HG03558 (cell line): Measurements from ENCODE around the gene MEIOSIN.

Experiments used
- ATAC-seq: cut with Tn5 transposase; IDR thresholded peaks from one replicate; pipeline ENCODE4 v1.9.1; 2021; ENCODE audit warnings: moderate number of reproducible peaks; ENCODE audit not compliant: unreplicated experiment; ENCODE audit errors: extremely low read depth

The MEIOSIN gene

GRCh38 chr19:45778010-45778661, 44.9 kb downstream of the MEIOSIN start:
- ATAC-seq = no peak

- ATAC-seq = no peak
Observed at GRCh38 chr19:45779231-45780145, 46.2 kb downstream of the MEIOSIN start.

- no peak for ATAC-seq
Observed at GRCh38 chr19:45780146-45780447, 46.9 kb downstream of the MEIOSIN start.

- ATAC-seq = no peak
Observed at GRCh38 chr19:45780448-45781213, 47.4 kb downstream of the MEIOSIN start.

DNA sequence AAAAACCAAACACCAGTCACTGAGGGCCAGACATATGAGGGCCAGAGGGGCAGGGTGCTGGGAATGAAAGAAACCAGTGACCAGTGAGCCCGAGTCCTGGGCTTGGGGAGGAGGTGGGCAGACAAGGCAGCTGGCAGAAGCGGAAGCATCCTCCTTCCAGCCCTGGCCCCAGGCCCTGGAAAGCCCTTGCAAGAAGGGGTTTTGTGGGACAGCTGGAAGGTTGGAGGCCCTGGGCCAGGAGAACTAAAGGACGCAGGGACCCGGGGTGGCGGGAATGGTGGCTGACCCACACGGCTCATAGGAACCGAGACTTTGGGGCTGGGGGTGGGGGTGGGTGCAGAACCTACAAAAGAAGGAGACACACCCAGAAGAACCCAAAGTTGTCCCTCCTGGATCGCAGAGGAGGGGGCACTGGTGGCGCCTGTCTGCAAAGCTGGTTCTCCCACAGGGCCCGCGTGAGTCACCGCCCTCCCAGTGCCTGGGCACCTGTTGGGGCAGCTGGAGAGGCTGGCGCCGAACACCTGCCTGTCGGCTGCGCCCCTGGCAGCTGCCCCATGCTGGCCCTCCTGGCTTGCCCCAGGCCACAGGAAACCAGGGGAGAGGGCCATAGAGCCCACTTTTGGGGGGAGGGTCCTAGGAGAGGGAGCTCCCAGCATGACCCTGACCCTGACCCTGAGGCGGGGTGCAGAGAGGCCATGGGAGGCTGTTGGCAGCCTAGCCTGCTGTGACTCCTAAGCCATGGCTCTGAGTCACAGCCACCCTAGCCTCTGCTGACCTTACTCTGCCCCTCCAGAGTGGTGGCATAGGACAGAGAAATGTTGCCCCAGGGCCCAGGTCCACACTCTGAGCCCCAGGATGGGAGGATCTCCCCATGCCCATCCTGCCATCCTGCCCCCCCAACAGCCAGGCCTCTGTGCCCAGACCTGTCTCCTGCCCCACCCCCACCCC, 48.2 kb downstream of the MEIOSIN start:
- no peak for ATAC-seq

DNA sequence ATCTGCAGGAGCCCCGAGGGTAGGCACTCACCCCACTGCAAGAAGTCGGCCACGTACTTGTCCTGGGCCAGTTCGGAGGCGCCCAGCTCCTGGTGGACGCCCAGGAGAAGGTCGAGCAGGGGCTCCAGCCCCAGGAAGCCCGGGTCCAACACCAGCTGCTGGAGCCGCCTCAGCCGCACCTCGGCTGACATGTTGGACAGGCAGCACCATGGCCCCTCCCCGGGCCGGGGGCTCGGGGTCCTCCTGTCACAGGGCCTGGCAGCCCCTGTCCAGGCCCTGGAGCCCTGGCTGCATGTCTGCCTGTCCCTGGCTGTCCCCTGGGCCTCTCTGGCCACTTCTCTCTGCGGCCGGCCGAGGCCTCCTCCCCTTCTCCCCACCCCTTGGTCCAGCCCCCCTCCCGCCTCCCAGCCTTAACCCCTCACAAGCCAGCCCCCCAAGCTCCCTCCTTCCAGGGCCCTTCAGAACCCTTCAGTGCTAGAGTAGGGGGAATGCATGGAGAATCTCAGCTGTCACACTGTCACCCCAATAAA, 49.0 kb downstream of the MEIOSIN start, which contains the start of gene DMPK:
DMPK (minus strand) TSS at position 329 of the 530 bp plus-strand sequence; CDS start at position 191, 138 bp downstream.
- no peak for ATAC-seq

DNA sequence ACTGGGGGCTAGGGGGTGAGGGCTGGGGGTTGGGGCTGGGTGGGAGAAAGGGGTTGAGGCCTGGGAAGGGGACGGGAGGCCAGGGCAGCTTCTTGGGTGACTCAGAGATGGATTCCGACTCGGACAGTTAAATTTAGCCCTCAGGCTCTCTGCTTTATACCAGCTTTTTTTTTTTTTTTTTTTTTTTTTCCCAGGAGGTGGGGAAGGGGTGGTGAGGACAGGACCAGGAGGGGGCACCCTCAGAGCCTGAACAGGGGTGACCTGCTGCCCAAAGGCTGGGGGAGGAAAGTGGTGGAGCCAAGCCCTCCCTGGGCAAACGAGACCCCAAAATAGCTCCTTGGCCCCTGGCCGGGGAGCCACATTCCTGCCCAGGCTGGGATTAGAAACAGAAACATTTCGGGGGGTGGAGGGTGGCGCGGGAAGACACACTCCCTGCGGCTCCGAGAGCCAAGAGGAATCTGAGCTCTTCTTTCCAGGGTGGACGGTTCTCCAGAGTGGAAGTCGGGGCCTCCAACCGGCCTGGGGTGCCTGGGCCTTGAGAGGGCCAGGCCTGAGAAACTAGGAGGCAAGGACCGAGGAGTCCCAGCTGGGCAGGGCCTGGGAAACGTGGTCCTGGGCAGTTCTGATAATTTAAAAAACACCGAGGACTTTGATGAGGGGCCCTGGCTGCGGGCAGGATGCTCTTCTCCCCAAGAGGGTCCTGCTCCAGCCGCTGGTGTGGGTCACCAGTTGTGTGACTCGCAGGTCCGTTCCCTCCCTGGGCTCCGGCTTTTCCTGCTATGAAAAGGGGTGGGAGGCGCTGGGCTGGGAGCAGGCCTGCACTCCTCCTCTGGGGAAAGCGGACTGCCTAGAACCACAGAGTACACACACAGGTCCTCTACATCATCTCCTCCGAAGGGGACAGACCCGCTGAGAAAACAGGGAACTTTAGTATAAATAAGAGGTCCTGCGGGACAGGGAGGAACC, 49.9 kb downstream of the MEIOSIN start:
- ATAC-seq = no peak

DNA sequence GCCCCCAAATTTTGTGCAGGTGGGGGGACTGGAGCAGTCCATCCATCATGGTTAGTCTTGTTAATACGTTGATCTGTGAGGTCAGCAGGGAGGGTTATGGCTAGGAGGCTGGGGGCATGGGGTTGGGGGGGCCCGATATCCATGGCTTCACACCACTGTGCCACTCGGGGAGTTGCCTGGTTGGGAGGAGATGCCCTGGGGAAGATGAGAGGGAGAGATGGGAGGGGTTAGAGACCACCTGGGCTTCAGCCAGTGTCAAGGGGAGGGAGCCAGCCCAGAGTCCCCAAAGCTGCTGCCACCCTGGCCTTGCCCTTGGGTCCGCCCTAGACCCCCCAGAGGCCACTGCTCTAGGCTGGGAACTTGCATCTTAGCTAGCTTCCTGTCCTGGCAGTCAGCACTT, 50.9 kb downstream of the MEIOSIN start:
- no peak for ATAC-seq

DNA sequence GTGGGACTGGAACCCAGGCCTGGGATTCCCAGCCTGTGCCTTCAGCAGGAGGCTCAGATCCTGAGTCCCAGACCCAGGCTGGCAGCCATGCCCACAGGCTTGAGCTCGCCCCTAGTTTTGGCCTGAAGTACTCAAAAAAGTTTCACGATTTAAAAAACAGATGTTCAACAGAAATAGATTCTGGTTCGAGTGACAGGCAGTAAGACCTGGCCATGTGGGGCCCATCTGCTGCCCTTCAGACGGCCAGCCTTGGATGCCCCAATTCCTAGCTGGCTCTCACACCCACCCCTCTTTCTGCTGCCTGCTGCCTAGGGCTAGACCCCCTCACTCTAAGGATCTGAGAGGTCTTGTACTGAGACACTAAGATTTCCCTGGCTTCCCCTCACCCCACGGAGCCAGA, 51.9 kb downstream of the MEIOSIN start:
- ATAC-seq = no peak

DNA sequence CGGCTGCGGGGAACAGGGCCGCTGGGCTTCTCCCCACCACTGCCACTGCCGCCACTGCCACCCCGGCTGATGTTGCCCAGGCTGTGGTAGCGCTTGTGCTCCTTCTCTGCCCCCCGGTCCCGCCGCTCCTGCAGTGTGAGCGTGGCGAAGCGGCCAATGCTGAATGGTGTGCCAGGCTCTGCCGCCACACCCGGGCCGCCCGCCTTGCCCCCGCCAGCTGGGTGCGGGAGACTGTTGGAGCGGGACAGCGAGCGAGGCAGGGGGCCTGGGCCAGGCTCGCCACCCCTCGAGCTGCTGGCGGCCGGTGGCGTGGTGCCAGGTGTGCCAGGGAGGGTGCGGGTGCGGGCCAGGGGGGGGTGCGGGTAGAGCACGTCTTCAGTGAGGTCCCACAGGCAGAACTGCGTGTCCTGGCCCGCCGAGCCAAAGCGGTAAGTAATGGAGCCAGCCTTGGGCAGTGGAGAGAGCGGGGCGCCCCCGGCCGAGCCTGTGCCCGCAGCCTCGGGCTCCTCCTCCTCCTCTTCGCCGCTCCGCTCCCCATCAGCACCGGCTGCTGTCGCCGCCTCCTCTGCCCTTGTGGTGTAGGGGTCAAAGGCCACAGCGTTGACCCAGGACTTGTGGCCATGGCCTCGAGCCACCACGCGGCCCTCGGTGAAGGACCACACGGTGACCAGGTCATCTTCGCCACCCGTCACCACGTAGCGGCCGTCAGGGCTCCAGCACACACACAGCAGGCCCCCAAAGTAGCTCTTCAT, 52.7 kb downstream of the MEIOSIN start:
- ATAC-seq = no peak

- ATAC-seq = no peak
Observed at GRCh38 chr19:45786533-45786894, 53.3 kb downstream of the MEIOSIN start.

DNA sequence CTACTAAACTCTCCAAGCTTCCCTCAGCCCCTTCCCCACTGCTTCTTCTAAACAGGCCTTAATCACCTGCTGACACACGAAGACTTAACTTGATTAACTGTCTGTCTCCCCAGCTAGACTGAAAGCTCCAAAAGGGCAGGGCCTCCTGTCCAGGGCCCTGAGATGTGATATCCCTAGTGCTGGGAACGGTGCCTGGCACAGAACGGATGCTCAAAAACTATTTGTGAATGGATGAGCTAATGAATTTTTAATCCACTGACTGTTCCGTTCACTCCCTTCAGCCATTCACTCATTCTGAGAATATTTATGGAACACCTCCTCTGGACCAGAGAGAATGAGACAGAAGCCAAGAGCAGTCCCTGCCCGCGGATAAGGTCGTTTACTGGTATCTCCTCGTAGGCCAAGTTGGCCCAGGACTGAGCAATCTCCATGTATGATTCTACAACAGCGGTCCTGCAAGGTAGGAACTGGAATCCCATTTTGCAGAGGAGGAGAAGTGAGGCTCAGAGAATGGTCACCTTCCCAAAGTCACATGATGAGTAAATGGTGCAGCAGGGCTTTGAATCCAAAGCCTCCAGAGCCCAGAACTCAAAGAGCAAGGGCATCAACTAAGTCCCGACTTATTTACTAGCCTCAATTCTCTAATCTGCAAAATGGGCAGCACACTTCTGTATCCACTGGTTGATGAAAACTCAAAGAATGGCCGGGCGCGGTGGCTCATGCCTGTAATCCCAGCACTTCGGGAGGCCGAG, 56.0 kb downstream of the MEIOSIN start:
- ATAC-seq = no peak

- no peak for ATAC-seq
Observed at GRCh38 chr19:45790942-45791341, 57.7 kb downstream of the MEIOSIN start.

DNA sequence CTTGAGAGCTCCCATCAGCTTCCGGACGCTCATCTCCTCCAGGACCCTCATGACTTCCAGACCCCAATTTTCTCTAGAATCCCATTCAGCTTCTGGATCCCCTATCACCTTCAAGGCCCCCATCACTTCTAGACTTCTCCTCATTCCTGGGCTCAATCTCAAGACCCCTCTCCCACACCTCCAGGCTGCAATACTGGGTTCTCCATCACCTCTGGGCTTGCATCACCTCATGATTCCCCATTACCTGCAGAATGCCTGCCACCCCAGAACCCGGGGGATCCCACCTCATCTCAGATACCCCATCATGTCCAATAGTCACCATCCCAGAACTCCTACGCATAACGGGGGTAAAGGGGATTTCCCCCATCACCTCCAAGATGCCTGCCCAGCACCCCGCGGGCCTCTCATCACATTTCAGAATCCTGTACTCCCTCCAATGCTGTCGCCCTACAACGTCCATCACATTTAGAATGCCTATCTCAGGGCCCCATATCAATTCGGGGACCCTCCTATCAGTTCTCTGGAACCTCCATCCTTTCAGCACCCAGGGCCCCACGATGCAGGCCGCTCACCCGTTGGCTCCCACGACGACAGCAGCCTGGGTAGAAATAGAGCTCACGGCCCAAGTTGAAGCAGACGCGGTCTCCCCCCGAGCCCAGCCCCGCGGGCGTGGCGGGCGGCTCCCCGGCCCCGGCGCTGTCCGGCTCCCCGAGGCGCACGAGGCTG, 58.7 kb downstream of the MEIOSIN start:
- no peak for ATAC-seq

GRCh38 chr19:45792470-45793177, 59.4 kb downstream of the MEIOSIN start, which contains the start of gene DMWD:
TSS of gene DMWD (minus strand) at chr19:45792845. CDS start at chr19:45792756, 89 bp downstream.
- peak; percentile 56 for ATAC-seq

- no peak for ATAC-seq
Observed at GRCh38 chr19:45793178-45793564, 59.9 kb downstream of the MEIOSIN start.
